ENCODE measurements around the gene PFKL. TPM values are rescaled to one million over a fixed set of nuclear protein-coding genes. Genes with fewer than 3 reads are reported as not detected.

The PFKL gene
- total RNA-seq, 1 experiment from 2014 or later, result 90.2 TPM

DNA sequence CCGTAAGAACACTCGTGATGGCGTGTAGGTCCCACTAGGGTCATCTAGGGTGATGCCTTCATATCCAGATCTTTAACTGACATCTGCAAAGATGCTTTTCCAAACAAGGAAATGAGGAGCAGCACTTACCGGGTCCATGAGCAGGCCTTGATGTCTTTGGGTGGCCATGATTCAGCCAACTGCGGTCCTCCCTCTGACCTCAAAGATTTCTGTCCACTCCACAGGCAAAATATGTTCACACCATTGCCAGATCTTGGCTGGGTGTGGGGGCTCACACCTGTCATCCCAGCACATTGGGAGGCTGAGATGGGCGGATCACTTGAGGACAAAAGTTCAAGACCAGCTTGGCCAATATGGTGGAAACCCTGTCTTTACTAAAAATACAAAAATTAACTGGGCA is 71.7 kb downstream of the PFKL start:
- ChIA-PET CTCF (no interaction called here), POLR2A (no interaction called here)
- TF ChIP-seq, protein P1, sequence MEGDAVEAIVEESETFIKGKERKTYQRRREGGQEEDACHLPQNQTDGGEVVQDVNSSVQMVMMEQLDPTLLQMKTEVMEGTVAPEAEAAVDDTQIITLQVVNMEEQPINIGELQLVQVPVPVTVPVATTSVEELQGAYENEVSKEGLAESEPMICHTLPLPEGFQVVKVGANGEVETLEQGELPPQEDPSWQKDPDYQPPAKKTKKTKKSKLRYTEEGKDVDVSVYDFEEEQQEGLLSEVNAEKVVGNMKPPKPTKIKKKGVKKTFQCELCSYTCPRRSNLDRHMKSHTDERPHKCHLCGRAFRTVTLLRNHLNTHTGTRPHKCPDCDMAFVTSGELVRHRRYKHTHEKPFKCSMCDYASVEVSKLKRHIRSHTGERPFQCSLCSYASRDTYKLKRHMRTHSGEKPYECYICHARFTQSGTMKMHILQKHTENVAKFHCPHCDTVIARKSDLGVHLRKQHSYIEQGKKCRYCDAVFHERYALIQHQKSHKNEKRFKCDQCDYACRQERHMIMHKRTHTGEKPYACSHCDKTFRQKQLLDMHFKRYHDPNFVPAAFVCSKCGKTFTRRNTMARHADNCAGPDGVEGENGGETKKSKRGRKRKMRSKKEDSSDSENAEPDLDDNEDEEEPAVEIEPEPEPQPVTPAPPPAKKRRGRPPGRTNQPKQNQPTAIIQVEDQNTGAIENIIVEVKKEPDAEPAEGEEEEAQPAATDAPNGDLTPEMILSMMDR (IDR thresholded peaks at IDR 0.05; ENCODE audit: unreplicated experiment), result no peak
- intact Hi-C loops (cut with micrococcal nuclease), result no loop called here
- no peak overlapping the region for H3K4me3 Mint-ChIP-seq (ENCODE audit: unreplicated experiment)
- BruUV-seq (replicated peaks), result no TSS peak
- H3K27ac Mint-ChIP-seq (ENCODE audit: low read depth, unreplicated experiment), result no peak overlapping the region
- DNase-seq (ENCODE audit: unreplicated experiment), result no peak
- H3K9me3 Mint-ChIP-seq (ENCODE audit: unreplicated experiment), result no peaks in the 10 kb centered on the region
- no peaks in the 10 kb centered on the region for H3K4me1 Mint-ChIP-seq (ENCODE audit: insufficient read depth, unreplicated experiment)
- H3K36me3 Mint-ChIP-seq (ENCODE audit: insufficient read depth, unreplicated experiment), result no peaks in the 10 kb centered on the region
- H3K27me3 Mint-ChIP-seq (ENCODE audit: insufficient read depth, unreplicated experiment), result peaks cover 17% of the 10 kb centered on the region

GRCh38 chr21:44372616-44373015 is 72.8 kb downstream of the PFKL start:
- H3K4me3 Mint-ChIP-seq (ENCODE audit: unreplicated experiment), result no peak overlapping the region
- ChIA-PET CTCF (interaction anchor here (0.6 kb wide), 1 partner anchor 439 kb away, joined by 4 read pairs; no protein-coding TSS in a partner anchor), POLR2A (no interaction called here)
- H3K27ac Mint-ChIP-seq (ENCODE audit: low read depth, unreplicated experiment), result no peak overlapping the region
- no TSS peak for BruUV-seq (replicated peaks)
- DNase-seq (ENCODE audit: unreplicated experiment), result no peak
- peaks cover 27% of the 10 kb centered on the region for H3K27me3 Mint-ChIP-seq (ENCODE audit: insufficient read depth, unreplicated experiment)
- TF ChIP-seq, protein P1 (IDR thresholded peaks at IDR 0.05; ENCODE audit: unreplicated experiment), result no peak
- H3K4me1 Mint-ChIP-seq (ENCODE audit: insufficient read depth, unreplicated experiment), result no peaks in the 10 kb centered on the region
- H3K36me3 Mint-ChIP-seq (ENCODE audit: insufficient read depth, unreplicated experiment), result no peaks in the 10 kb centered on the region
- H3K9me3 Mint-ChIP-seq (ENCODE audit: unreplicated experiment), result no peaks in the 10 kb centered on the region
- intact Hi-C loops (cut with micrococcal nuclease), result no loop called here

- intact Hi-C loops (cut with micrococcal nuclease), result no loop called here
- H3K27me3 Mint-ChIP-seq (ENCODE audit: insufficient read depth, unreplicated experiment), result peaks cover 34% of the 10 kb centered on the region
- BruUV-seq (replicated peaks), result no TSS peak
These were observed 74.9 kb downstream of the PFKL start for GRCh38 chr21:44374601-44375280.

DNA sequence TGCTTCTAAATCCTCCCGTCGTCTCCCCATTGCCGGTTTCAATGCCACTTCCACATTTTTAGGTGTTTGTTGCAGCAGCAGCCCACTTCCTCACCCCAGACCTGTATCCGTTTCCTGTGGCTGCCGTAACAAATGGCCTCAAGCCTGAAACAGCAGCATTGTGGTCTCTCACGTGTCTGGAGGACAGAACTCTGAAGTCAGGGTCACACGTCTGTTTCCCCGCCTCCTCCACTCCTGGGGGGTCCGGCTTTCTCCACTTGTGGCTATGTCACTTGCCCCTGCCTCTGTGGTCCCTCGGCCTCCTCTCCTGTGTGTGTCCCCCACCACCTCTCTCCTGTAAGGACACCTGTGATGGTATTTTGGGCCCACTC is 75.4 kb downstream of the PFKL start:
- peaks cover 34% of the 10 kb centered on the region for H3K27me3 Mint-ChIP-seq (ENCODE audit: insufficient read depth, unreplicated experiment)
- TF ChIP-seq, protein P1 (IDR thresholded peaks at IDR 0.05; ENCODE audit: unreplicated experiment), result no peak
- no peaks in the 10 kb centered on the region for H3K4me1 Mint-ChIP-seq (ENCODE audit: insufficient read depth, unreplicated experiment)
- no peak overlapping the region for H3K4me3 Mint-ChIP-seq (ENCODE audit: unreplicated experiment)
- no peak overlapping the region for H3K27ac Mint-ChIP-seq (ENCODE audit: low read depth, unreplicated experiment)
- no peaks in the 10 kb centered on the region for H3K9me3 Mint-ChIP-seq (ENCODE audit: unreplicated experiment)
- peaks cover 6% of the 10 kb centered on the region for H3K36me3 Mint-ChIP-seq (ENCODE audit: insufficient read depth, unreplicated experiment)
- BruUV-seq (replicated peaks), result no TSS peak
- no peak for DNase-seq (ENCODE audit: unreplicated experiment)
- POLR2A ChIA-PET, result no interaction called here
- CTCF ChIA-PET, result no interaction called here
- intact Hi-C loops (cut with micrococcal nuclease), result no loop called here

More at GRCh38 chr21:44374601-44375280, 74.9 kb downstream of the PFKL start:
- CTCF ChIA-PET, result no interaction called here
- Mint-ChIP-seq H3K4me1 (ENCODE audit: insufficient read depth, unreplicated experiment) (no peaks in the 10 kb centered on the region), H3K4me3 (ENCODE audit: unreplicated experiment) (no peak overlapping the region), H3K27ac (ENCODE audit: low read depth, unreplicated experiment) (no peak overlapping the region), H3K9me3 (ENCODE audit: unreplicated experiment) (no peaks in the 10 kb centered on the region), H3K36me3 (ENCODE audit: insufficient read depth, unreplicated experiment) (peaks cover 6% of the 10 kb centered on the region)
- TF ChIP-seq, protein P1 (IDR thresholded peaks at IDR 0.05; ENCODE audit: unreplicated experiment), result no peak
- POLR2A ChIA-PET, result no interaction called here
- DNase-seq (ENCODE audit: unreplicated experiment), result no peak
